ENCODE results near the gene TUBGCP6.

DNA sequence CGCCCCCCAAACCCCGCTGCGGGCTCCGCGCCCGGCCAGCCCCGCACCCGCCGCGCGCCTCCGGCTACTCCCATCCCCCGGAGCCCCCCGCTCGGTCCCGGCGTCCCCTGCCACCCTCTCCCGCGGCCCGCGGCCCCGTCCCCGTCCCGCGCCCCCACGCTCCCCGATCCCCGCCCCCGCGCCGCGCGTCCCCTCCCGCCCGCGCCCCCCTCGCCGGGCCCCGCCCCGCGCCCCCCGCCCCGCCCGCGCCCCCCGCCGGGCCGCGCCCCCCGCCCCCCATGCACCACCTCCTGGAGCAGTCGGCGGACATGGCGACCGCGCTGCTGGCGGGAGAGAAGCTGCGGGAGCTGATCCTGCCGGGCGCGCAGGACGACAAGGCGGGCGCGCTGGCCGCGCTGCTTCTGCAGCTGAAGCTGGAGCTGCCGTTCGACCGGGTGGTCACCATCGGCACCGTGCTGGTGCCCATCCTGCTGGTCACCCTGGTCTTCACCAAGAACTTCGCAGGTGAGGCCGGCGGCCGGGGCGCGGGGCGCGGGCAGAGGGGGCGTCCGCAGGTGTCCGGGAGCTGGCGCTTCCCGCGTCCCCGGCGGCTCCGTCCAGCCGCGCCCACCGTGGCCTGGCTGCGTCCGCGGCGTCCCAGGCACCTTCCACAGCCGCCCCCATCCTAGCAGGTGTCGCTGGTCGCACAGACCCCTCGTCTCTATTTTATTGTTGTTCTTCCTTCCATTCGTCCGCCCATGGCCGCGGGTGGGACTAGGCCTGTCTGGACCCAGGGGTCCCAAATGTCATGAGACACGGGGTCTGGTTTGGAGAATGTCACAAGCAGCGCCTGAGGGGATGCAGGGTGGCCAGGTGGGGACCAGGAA lies 74.1 kb downstream of the TUBGCP6 start, which contains the start of gene PANX2:
- TF ChIP-seq, protein P1, sequence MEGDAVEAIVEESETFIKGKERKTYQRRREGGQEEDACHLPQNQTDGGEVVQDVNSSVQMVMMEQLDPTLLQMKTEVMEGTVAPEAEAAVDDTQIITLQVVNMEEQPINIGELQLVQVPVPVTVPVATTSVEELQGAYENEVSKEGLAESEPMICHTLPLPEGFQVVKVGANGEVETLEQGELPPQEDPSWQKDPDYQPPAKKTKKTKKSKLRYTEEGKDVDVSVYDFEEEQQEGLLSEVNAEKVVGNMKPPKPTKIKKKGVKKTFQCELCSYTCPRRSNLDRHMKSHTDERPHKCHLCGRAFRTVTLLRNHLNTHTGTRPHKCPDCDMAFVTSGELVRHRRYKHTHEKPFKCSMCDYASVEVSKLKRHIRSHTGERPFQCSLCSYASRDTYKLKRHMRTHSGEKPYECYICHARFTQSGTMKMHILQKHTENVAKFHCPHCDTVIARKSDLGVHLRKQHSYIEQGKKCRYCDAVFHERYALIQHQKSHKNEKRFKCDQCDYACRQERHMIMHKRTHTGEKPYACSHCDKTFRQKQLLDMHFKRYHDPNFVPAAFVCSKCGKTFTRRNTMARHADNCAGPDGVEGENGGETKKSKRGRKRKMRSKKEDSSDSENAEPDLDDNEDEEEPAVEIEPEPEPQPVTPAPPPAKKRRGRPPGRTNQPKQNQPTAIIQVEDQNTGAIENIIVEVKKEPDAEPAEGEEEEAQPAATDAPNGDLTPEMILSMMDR (IDR thresholded peaks at IDR 0.05 in 4 of 5, conservative IDR thresholded peaks at IDR 0.05 in 1 of 5) = no peak
- no peak for TF ChIP-seq POLR2A (IDR thresholded peaks at IDR 0.05)

Measured in gastrocnemius medialis (tissue), 4 donors.